HG03066 (cell line): ENCODE results near the gene ACOT7.
"Not testable (repeated sequence)": the region's sequence is repeated elsewhere in the genome, so short reads cannot be mapped to it uniquely, and the experiment has no call there.

Experiments
- ATAC-seq: cut with Tn5 transposase; IDR thresholded peaks from one replicate; pipeline ENCODE4 v1.9.1; 2021; ENCODE audit warnings: low read depth; ENCODE audit not compliant: unreplicated experiment

The ACOT7 gene

GRCh38 chr1:6317098-6317760, 76.3 kb downstream of the ACOT7 start:
- no peak for ATAC-seq

- ATAC-seq: no peak
Observed at GRCh38 chr1:6316240-6317097, 77.1 kb downstream of the ACOT7 start.

- no peak for ATAC-seq
Observed at GRCh38 chr1:6314503-6314902, 79.1 kb downstream of the ACOT7 start.

- ATAC-seq: no peak
Observed at GRCh38 chr1:6313393-6314200, 80.0 kb downstream of the ACOT7 start.

GRCh38 chr1:6310116-6310848, 83.3 kb downstream of the ACOT7 start:
- ATAC-seq: no peak

GRCh38 chr1:6309564-6309963, 84.0 kb downstream of the ACOT7 start:
- ATAC-seq: no peak

- no peak for ATAC-seq
Observed at GRCh38 chr1:6308449-6308848, 85.1 kb downstream of the ACOT7 start.

- ATAC-seq: not testable (repeated sequence)
Observed at GRCh38 chr1:6307682-6308081, 85.9 kb downstream of the ACOT7 start.

GRCh38 chr1:6307099-6307498, 86.5 kb downstream of the ACOT7 start:
- ATAC-seq: no peak

- no peak for ATAC-seq
Observed at GRCh38 chr1:6303397-6304012, 90.1 kb downstream of the ACOT7 start.

GRCh38 chr1:6302568-6302967, 91.0 kb downstream of the ACOT7 start:
- no peak for ATAC-seq

GRCh38 chr1:6301526-6301925, 92.0 kb downstream of the ACOT7 start:
- ATAC-seq: no peak

- no peak for ATAC-seq
Observed at GRCh38 chr1:6300342-6301048, 93.1 kb downstream of the ACOT7 start.

- no peak for ATAC-seq
Observed at GRCh38 chr1:6299557-6300165, 93.9 kb downstream of the ACOT7 start.

GRCh38 chr1:6298940-6299465, 94.6 kb downstream of the ACOT7 start:
- no peak for ATAC-seq

- no peak for ATAC-seq
Observed at GRCh38 chr1:6298530-6298929, 95.0 kb downstream of the ACOT7 start.

GRCh38 chr1:6295910-6296309, 97.7 kb downstream of the ACOT7 start:
- no peak for ATAC-seq

- no peak for ATAC-seq
Observed at GRCh38 chr1:6294890-6295556, 98.5 kb downstream of the ACOT7 start.
